Osteocyte (in vitro differentiated cells): Measurements from ENCODE around the gene CFAP100. TPM values are rescaled to one million over a fixed set of nuclear protein-coding genes. Genes with fewer than 3 reads are reported as not detected.

Source experiments
- DNase-seq: peaks from one replicate; pipeline ENCODE4 v3.0.0; 2021; ENCODE audit warnings: mixed read lengths; ENCODE audit not compliant: unreplicated experiment; ENCODE audit errors: extremely low spot score
- H3K27ac Mint-ChIP-seq: one replicate; pipeline ENCODE4 v1.8.0; 2021; ENCODE audit warnings: mild to moderate bottlenecking, mixed read lengths; ENCODE audit not compliant: unreplicated experiment
- H3K27me3 Mint-ChIP-seq: one replicate; pipeline ENCODE4 v1.8.0; 2021; ENCODE audit warnings: mixed read lengths; ENCODE audit not compliant: unreplicated experiment
- H3K36me3 Mint-ChIP-seq: one replicate; pipeline ENCODE4 v1.8.0; 2021; ENCODE audit warnings: mixed read lengths; ENCODE audit not compliant: unreplicated experiment
- H3K4me1 Mint-ChIP-seq: one replicate; pipeline ENCODE4 v1.8.0; 2021; ENCODE audit warnings: mixed read lengths; ENCODE audit not compliant: unreplicated experiment
- H3K4me3 Mint-ChIP-seq: one replicate; pipeline ENCODE4 v1.8.0; 2021; ENCODE audit warnings: mild to moderate bottlenecking, moderate library complexity, mixed read lengths; ENCODE audit not compliant: unreplicated experiment
- H3K9me3 Mint-ChIP-seq: one replicate; pipeline ENCODE4 v1.8.0; 2021; ENCODE audit warnings: mixed read lengths; ENCODE audit not compliant: unreplicated experiment
- long read RNA-seq: library from polyadenylated mRNA; unstranded; transcript quantifications from one replicate; pipeline ENCODE4 v2.0.0, GENCODE V29; 2021
- total RNA-seq: library from RNA; stranded (reverse); gene quantifications from 2 replicates; pipeline ENCODE4 v1.2.1, GENCODE V29; 2021
- TF ChIP-seq, protein P1 (sequence below): fragments of 200-600 bp; sonication (generic); IDR thresholded peaks from 2 replicates; pipeline ENCODE4 v1.5.0; 2021; ENCODE audit warnings: antibody characterized with exemption, mild to moderate bottlenecking, moderate library complexity

Gene CFAP100
- total RNA-seq, result not detected in 2 replicates
- long read RNA-seq, result 0 reads

DNA sequence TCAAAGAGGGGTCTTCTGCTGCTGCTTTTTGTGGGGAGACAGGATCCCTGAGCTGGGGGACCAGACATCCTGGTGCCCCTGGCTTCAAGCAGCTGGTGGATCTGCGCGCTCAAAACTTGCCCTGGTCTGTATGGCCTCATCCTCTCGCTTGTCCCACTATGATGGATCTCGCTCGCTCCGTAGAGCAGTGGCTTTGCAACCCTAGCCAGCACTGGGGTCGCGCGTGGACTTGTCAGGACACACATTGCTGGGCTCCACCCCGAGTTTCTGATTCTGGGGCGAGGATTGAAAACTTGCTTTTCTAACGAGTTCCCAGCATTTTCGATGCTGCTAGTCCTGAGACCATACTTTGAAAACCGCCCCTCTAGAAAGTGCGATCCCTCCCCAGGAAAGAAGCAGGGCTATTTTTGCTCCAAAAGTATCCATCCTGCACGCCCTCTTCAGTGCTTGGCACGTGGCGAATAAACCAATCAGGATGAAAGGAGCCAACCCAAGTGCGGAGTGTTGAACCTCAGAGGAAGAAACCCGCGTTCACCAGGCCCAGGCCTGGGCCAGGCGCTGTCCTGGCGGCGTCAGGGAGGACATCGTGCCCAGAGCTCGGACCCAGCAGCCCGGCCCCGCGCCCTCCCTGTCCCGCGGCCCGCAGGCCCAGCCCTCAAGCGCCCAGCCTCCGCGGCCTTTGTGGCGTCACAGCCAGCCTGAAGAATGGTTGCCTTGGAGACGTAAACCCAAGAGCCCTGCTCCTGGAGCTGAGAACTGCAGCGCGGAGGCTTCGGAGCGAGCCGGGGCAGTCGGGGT is at the start of gene CFAP100:
Gene CFAP100, plus strand, starts transcription at position 731 of the 798 bp plus-strand sequence. CDS start 1,092 bp downstream, outside the sequence.
- H3K4me3 Mint-ChIP-seq, result no peak within 1 kb of the TSS
- H3K36me3 Mint-ChIP-seq, result no peaks in the 10 kb centered on the region
- no peaks in the 10 kb centered on the region for H3K9me3 Mint-ChIP-seq
- H3K27ac Mint-ChIP-seq, result no peak within 1 kb of the TSS
- H3K4me1 Mint-ChIP-seq, result peaks cover 3% of the 10 kb centered on the region
- H3K27me3 Mint-ChIP-seq, result peaks cover 53% of the 10 kb centered on the region
- DNase-seq, result no peak
- TF ChIP-seq, protein P1, sequence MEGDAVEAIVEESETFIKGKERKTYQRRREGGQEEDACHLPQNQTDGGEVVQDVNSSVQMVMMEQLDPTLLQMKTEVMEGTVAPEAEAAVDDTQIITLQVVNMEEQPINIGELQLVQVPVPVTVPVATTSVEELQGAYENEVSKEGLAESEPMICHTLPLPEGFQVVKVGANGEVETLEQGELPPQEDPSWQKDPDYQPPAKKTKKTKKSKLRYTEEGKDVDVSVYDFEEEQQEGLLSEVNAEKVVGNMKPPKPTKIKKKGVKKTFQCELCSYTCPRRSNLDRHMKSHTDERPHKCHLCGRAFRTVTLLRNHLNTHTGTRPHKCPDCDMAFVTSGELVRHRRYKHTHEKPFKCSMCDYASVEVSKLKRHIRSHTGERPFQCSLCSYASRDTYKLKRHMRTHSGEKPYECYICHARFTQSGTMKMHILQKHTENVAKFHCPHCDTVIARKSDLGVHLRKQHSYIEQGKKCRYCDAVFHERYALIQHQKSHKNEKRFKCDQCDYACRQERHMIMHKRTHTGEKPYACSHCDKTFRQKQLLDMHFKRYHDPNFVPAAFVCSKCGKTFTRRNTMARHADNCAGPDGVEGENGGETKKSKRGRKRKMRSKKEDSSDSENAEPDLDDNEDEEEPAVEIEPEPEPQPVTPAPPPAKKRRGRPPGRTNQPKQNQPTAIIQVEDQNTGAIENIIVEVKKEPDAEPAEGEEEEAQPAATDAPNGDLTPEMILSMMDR, result no peak

DNA sequence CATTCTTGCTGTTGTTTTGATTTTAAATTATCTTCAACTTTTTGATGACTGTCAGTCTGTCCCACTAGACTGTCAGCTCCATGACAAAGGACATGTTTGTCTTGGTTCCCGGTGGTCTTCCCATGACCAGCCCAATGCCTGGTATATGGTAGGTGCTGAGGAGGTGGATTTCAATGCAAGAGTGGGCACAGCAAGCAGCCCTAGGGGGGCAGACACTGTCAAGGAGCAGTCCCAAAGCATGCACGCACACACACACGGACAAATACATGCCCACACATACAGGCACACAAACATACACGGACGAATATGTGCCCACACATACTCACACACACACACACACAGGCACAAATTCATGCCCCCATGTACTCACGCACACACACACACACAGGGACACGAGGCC is 49.5 kb upstream of the CFAP100 start:
- H3K4me1 Mint-ChIP-seq, result no peaks in the 10 kb centered on the region
- no peaks in the 10 kb centered on the region for H3K36me3 Mint-ChIP-seq
- no peak for DNase-seq
- no peaks in the 10 kb centered on the region for H3K27me3 Mint-ChIP-seq
- H3K27ac Mint-ChIP-seq, result no peak overlapping the region
- H3K4me3 Mint-ChIP-seq, result no peak overlapping the region
- H3K9me3 Mint-ChIP-seq, result no peaks in the 10 kb centered on the region
- TF ChIP-seq, protein P1, result no peak

DNA sequence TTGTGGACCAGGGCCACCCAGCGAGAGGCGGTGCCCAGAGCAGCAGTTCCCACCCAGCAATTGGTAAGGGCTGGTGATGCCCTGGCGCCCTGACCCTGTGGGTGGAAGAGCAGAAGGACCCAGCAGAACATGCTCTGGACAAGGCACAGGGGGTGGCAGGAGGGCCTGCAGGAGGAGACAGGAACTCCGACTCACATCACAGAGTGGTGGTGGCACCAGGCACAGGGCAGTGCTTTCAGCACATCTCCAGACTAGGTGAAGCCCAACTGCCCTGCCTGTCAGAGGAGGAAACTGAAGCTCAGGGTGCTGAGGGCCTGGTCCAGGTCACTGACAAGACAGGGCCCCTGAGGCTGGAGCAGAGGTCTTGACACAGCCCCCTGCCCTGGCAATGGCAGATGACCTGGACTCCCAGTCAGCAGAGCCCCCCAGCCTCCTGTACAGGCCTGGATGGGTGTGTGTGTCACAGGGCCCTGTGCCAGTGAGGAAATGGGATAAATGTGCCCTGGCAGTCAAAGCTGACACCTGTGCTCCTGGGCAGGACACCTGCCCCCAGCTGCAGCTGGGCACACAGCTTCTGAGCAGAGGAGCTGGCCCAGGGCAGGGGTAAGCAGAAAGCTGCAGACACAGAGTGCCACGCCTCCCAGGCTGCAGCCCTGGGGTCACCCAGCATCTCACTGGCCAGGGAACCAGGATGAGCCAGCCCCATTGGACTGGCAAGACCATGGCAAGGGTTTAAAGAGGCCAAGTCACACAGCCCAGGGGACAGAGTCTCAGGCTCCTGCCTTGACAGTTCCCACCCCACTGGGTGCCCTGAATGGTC is 48.9 kb upstream of the CFAP100 start:
- H3K27ac Mint-ChIP-seq, result no peak overlapping the region
- no peaks in the 10 kb centered on the region for H3K4me1 Mint-ChIP-seq
- TF ChIP-seq, protein P1, result no peak
- no peaks in the 10 kb centered on the region for H3K9me3 Mint-ChIP-seq
- no peaks in the 10 kb centered on the region for H3K36me3 Mint-ChIP-seq
- DNase-seq, result peak; percentile 78
- no peak overlapping the region for H3K4me3 Mint-ChIP-seq
- H3K27me3 Mint-ChIP-seq, result no peaks in the 10 kb centered on the region

DNA sequence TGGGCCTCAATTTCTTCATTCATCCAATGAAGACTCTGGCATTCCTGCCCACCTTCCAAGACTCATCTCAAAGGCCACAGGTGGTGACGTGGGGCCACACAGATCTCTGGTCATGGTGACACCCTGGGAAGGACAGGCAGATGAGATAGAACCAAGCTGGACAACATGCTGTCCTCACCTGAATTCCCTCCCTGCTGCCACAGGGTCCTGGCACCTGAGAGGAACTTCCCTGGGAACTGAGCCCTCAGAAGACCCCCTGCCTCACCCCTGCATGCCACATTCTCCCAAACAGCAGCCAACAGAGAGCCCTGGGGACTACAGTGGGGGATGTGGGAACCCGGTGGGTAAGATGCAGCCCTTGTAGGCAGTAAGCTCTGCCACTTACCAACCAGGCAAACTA is 48.2 kb upstream of the CFAP100 start:
- Mint-ChIP-seq H3K4me3 (no peak overlapping the region), H3K4me1 (no peaks in the 10 kb centered on the region), H3K27ac (no peak overlapping the region), H3K9me3 (no peaks in the 10 kb centered on the region), H3K27me3 (no peaks in the 10 kb centered on the region), H3K36me3 (no peaks in the 10 kb centered on the region)
- TF ChIP-seq, protein P1, result no peak
- no peak for DNase-seq
